Hindlimb muscle (tissue), 1 donor: ENCODE measurements around the gene GAST. TPM values are rescaled to one million over a fixed set of nuclear protein-coding genes. Genes with fewer than 3 reads are reported as not detected.

Experiments used
- DNase-seq: peaks from one replicate; pipeline ENCODE4 v3.0.0-alpha.2; 2013
- polyA plus RNA-seq: library from polyadenylated mRNA; unstranded; fragments of 120-200 nt; gene quantifications from one replicate; pipeline ENCODE4 v1.2.1, GENCODE V29; 2013; ENCODE audit not compliant: insufficient read length

GAST gene
- polyA plus RNA-seq, 1 donor = not detected

GRCh38 chr17:41748275-41748674, 36.1 kb downstream of the GAST start:
- no peak for DNase-seq

DNA sequence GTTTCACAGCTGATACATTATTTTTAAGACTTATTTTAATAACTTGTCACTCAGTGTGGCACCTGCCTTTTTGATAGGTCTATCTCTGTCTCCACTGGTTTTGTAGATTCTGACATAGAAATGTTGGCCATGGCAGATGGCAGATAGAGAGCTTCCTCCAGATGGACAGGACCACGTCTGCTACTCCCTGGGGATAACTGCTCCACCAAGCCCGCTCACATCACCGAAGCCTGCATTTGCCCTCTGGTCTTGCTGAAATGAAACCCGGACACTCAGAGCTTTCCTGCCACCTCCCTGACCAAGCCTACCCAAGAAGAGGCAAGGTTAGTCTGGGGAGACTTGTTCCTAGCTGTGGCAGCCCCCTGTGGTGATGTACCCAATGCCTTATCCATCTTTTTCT, 38.7 kb downstream of the GAST start:
- DNase-seq = no peak

GRCh38 chr17:41751288-41751687, 39.2 kb downstream of the GAST start:
- DNase-seq = no peak

- DNase-seq = no peak
These were observed 41.9 kb downstream of the GAST start for GRCh38 chr17:41754066-41754465.

DNA sequence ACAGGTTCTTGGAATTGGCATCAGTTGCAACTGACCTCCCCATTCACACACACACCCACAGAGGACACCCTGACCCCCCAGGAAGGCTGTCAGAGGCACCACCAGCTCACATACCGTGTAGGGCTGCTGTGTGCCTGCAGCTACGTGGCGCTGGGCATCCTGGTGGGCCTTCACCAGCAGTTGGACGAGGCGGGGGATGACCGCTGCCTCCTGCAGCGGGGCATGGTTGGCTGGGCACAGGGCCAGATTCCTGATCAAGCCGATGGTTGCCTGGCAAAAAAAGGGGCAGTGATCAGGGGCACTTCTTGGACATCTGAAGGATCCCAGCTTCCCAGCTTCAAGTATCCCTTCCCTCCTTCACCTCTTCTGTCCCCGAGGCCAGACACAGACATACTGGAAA, 46.5 kb downstream of the GAST start:
- DNase-seq = no peak

DNA sequence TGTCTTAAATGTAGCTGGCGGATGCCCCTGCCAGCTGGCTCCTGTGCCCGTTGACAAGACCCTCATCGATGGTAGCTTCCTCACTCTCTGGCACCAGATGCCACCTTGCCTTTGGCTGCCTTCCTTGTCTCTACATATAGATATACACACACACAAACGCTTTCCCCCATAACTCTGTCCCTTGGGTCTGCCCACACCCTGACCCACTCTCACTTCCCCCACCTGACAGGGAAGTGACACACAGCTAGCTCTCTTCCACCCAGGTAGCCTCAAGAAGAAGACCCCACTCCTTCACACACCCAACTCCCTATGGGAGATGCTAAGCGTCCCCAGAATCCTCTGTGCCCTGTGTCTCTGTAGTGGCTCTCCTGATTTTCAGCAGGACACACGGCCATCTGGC, 48.7 kb downstream of the GAST start:
- no peak for DNase-seq

- no peak for DNase-seq
These were observed 50.3 kb downstream of the GAST start for GRCh38 chr17:41762391-41762790.

GRCh38 chr17:41762841-41763240, 50.7 kb downstream of the GAST start:
- DNase-seq = no peak

DNA sequence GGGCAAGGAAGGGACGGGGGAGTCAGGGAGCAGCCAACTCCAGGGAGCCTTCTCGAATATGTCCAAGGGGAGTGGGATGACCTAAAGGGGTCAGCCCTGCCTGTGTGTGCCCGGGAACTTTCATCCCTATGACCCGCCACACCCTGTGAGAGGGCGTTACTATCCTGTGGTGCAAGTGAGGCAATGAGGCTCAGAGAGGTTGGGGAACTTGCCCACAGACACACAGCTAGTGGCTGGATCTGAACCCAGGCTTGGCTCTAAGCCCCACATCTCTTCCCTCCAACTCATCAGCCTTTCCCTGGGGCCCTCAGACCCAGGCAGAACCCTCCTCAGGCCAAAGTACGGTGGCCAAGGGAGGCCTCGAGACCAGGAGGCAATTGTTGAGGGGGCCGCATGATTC, 51.2 kb downstream of the GAST start:
- no peak for DNase-seq

Other genes starting within 250 kb of the GAST start
- gene KRT32, start 244.9 kb upstream of the GAST start, polyA plus RNA-seq = not detected
- not detected for gene KRT35, start 231.2 kb upstream of the GAST start, polyA plus RNA-seq
- not detected for gene KRT36, start 222.4 kb upstream of the GAST start, polyA plus RNA-seq
- 1.9 TPM for gene KRT13, start 206.7 kb upstream of the GAST start, polyA plus RNA-seq
- 3.2 TPM for gene KRT15, start 193.4 kb upstream of the GAST start, polyA plus RNA-seq
- gene KRT19, start 184.0 kb upstream of the GAST start, polyA plus RNA-seq = 1.2 TPM
- gene KRT9, start 140.3 kb upstream of the GAST start, polyA plus RNA-seq = not detected
- gene KRT14, start 125.4 kb upstream of the GAST start, polyA plus RNA-seq = 2.5 TPM
- gene KRT16, start 99.6 kb upstream of the GAST start, polyA plus RNA-seq = 0.23 TPM
- gene KRT17, start 87.8 kb upstream of the GAST start, polyA plus RNA-seq = 13.9 TPM
- gene EIF1, start 23.4 kb upstream of the GAST start, polyA plus RNA-seq = 836 TPM
- 0.05 TPM for gene HAP1, start 22.3 kb downstream of the GAST start, polyA plus RNA-seq
- 46.2 TPM for gene JUP, start 74.4 kb downstream of the GAST start, polyA plus RNA-seq
- gene P3H4, start 99.6 kb downstream of the GAST start, polyA plus RNA-seq = 31.4 TPM
- 104 TPM for gene FKBP10, start 100.7 kb downstream of the GAST start, polyA plus RNA-seq
- gene NT5C3B, start 123.9 kb downstream of the GAST start, polyA plus RNA-seq = 31.5 TPM
- gene KLHL10, start 125.5 kb downstream of the GAST start, polyA plus RNA-seq = 0.15 TPM
- 6.6 TPM for gene KLHL11, start 153.1 kb downstream of the GAST start, polyA plus RNA-seq
- gene ACLY, start 206.6 kb downstream of the GAST start, polyA plus RNA-seq = 52.7 TPM
- gene ODAD4, start 218.3 kb downstream of the GAST start, polyA plus RNA-seq = 1.1 TPM